SKM-1 treated with dmso at 0.1 percent for 144 hours (cell line): Measurements from ENCODE around the gene TRPM6.

ENCODE experiments used
- DNase-seq: peaks from one replicate; lab custom pipeline; 2025; ENCODE audit not compliant: unreplicated experiment; lab: John Stamatoyannopoulos, UW

TRPM6 gene

GRCh38 chr9:74726581-74726980 is 161.1 kb downstream of the TRPM6 start:
- no peak for DNase-seq

- DNase-seq: no peak
These were observed 163.4 kb downstream of the TRPM6 start for GRCh38 chr9:74724317-74724716.

- no peak for DNase-seq
These were observed 165.7 kb downstream of the TRPM6 start for GRCh38 chr9:74721696-74722660.

- no peak for DNase-seq
These were observed 168.4 kb downstream of the TRPM6 start for GRCh38 chr9:74719306-74719705.

- no peak for DNase-seq
These were observed 169.0 kb downstream of the TRPM6 start for GRCh38 chr9:74718709-74719108.

- no peak for DNase-seq
These were observed 176.4 kb downstream of the TRPM6 start for GRCh38 chr9:74711341-74711740.

- no peak for DNase-seq
These were observed 190.2 kb downstream of the TRPM6 start for GRCh38 chr9:74697535-74697934.

- no peak for DNase-seq
These were observed 191.2 kb downstream of the TRPM6 start for GRCh38 chr9:74696520-74696919.

GRCh38 chr9:74691058-74691457 is 196.7 kb downstream of the TRPM6 start:
- DNase-seq: no peak

GRCh38 chr9:74683322-74683721 is 204.4 kb downstream of the TRPM6 start:
- no peak for DNase-seq

- DNase-seq: no peak
These were observed 205.8 kb downstream of the TRPM6 start for GRCh38 chr9:74681906-74682305.

- DNase-seq: no peak
These were observed 213.6 kb downstream of the TRPM6 start for GRCh38 chr9:74674077-74674476.
